ENCODE measurements around the gene RGS14.
"Not testable (repeated sequence)": the region's sequence is repeated elsewhere in the genome, so short reads cannot be mapped to it uniquely, and the experiment has no call there.

RGS14 gene

GRCh38 chr5:177336603-177337494 is 20.9 kb upstream of the RGS14 start:
- no peaks in the 10 kb centered on the region for H4K20me1 ChIP-seq (ENCODE audit: low read depth, low read length)

GRCh38 chr5:177338251-177339106 is 19.2 kb upstream of the RGS14 start:
- no peak overlapping the region for H3K4me2 ChIP-seq (ENCODE audit: low read depth, low read length, poor library complexity, severe bottlenecking)

More at GRCh38 chr5:177336603-177337494, 20.9 kb upstream of the RGS14 start:
- no peak overlapping the region for H3K9ac ChIP-seq (ENCODE audit: low read length)
- H3F3A ChIP-seq (ENCODE audit: insufficient read depth) = no peaks in the 10 kb centered on the region
- no peak overlapping the region for H3K4me2 ChIP-seq (ENCODE audit: low read depth, low read length, poor library complexity, severe bottlenecking)
- no peak overlapping the region for H3K4me3 ChIP-seq (ENCODE audit: insufficient read depth, low read length, poor library complexity, severe bottlenecking)
- H3K9me2 ChIP-seq (replicated peaks; ENCODE audit: insufficient read depth, low read length) = no peaks in the 10 kb centered on the region
- no peak for TF ChIP-seq EZH2phosphoT487 (conservative IDR thresholded peaks at IDR 0.05; ENCODE audit: low read length)
- no peak for TF ChIP-seq CTCF (IDR thresholded peaks at IDR 0.05; ENCODE audit: insufficient read depth, low read length, poor library complexity, severe bottlenecking)
- H3K27ac ChIP-seq (ENCODE audit: low read depth, low read length) = no peak overlapping the region
- peaks cover 25% of the 10 kb centered on the region for H3K79me2 ChIP-seq (ENCODE audit: insufficient read depth, low read length)
- H3K36me3 ChIP-seq (ENCODE audit: low read length) = peaks cover 13% of the 10 kb centered on the region; the same call in 1 of the 2 replicates
- no peaks in the 10 kb centered on the region for H3K27me3 ChIP-seq (ENCODE audit: low read length)
- H3K9me3 ChIP-seq (ENCODE audit: insufficient read depth, low read length) = no peaks in the 10 kb centered on the region
- H2AFZ ChIP-seq (ENCODE audit: low read depth, low read length, severe bottlenecking) = no peak overlapping the region

GRCh38 chr5:177339107-177339638 is 18.6 kb upstream of the RGS14 start:
- no peaks in the 10 kb centered on the region for H3K27me3 ChIP-seq (ENCODE audit: low read length)
- H3K79me2 ChIP-seq (ENCODE audit: insufficient read depth, low read length) = peaks cover 44% of the 10 kb centered on the region
- H3K9me3 ChIP-seq (ENCODE audit: insufficient read depth, low read length) = no peaks in the 10 kb centered on the region
- peaks cover 9% of the 10 kb centered on the region; the same call in 1 of the 2 replicates for H3K36me3 ChIP-seq (ENCODE audit: low read length)
- no peak overlapping the region for H3K4me2 ChIP-seq (ENCODE audit: low read depth, low read length, poor library complexity, severe bottlenecking)
- no peak overlapping the region for H3K9ac ChIP-seq (ENCODE audit: low read length)
- no peak for TF ChIP-seq EZH2phosphoT487 (conservative IDR thresholded peaks at IDR 0.05; ENCODE audit: low read length)
- TF ChIP-seq CTCF (IDR thresholded peaks at IDR 0.05; ENCODE audit: insufficient read depth, low read length, poor library complexity, severe bottlenecking) = no peak
- no peaks in the 10 kb centered on the region for H3F3A ChIP-seq (ENCODE audit: insufficient read depth)
- no peaks in the 10 kb centered on the region for H3K9me2 ChIP-seq (replicated peaks; ENCODE audit: insufficient read depth, low read length)
- no peak overlapping the region for H3K4me3 ChIP-seq (ENCODE audit: insufficient read depth, low read length, poor library complexity, severe bottlenecking)
- H3K27ac ChIP-seq (ENCODE audit: low read depth, low read length) = no peak overlapping the region
- H4K20me1 ChIP-seq (ENCODE audit: low read depth, low read length) = no peaks in the 10 kb centered on the region; the same call in 1 of the 2 replicates
- H2AFZ ChIP-seq (ENCODE audit: low read depth, low read length, severe bottlenecking) = no peak overlapping the region

More at GRCh38 chr5:177338251-177339106, 19.2 kb upstream of the RGS14 start:
- TF ChIP-seq EZH2phosphoT487 (conservative IDR thresholded peaks at IDR 0.05; ENCODE audit: low read length) = no peak
- TF ChIP-seq CTCF (IDR thresholded peaks at IDR 0.05; ENCODE audit: insufficient read depth, low read length, poor library complexity, severe bottlenecking) = no peak
- no peaks in the 10 kb centered on the region; the same call in 1 of the 2 replicates for H4K20me1 ChIP-seq (ENCODE audit: low read depth, low read length)
- H3F3A ChIP-seq (ENCODE audit: insufficient read depth) = no peaks in the 10 kb centered on the region
- no peak overlapping the region for H2AFZ ChIP-seq (ENCODE audit: low read depth, low read length, severe bottlenecking)
- H3K9ac ChIP-seq (ENCODE audit: low read length) = no peak overlapping the region
- no peaks in the 10 kb centered on the region for H3K27me3 ChIP-seq (ENCODE audit: low read length)
- H3K27ac ChIP-seq (ENCODE audit: low read depth, low read length) = no peak overlapping the region
- no peak overlapping the region for H3K4me3 ChIP-seq (ENCODE audit: insufficient read depth, low read length, poor library complexity, severe bottlenecking)
- H3K9me2 ChIP-seq (replicated peaks; ENCODE audit: insufficient read depth, low read length) = no peaks in the 10 kb centered on the region
- H3K36me3 ChIP-seq (ENCODE audit: low read length) = peaks cover 13% of the 10 kb centered on the region; the same call in 1 of the 2 replicates
- no peaks in the 10 kb centered on the region for H3K9me3 ChIP-seq (ENCODE audit: insufficient read depth, low read length)
- H3K79me2 ChIP-seq (ENCODE audit: insufficient read depth, low read length) = peaks cover 38% of the 10 kb centered on the region

GRCh38 chr5:177343000-177343399 is 14.7 kb upstream of the RGS14 start:
- H4K20me1 ChIP-seq (ENCODE audit: low read depth, low read length); H3K27me3 ChIP-seq (ENCODE audit: low read length); H3F3A ChIP-seq (ENCODE audit: insufficient read depth); H3K9me3 ChIP-seq (ENCODE audit: insufficient read depth, low read length); H3K4me2 ChIP-seq (ENCODE audit: low read depth, low read length, poor library complexity, severe bottlenecking); H3K9ac ChIP-seq (ENCODE audit: low read length); H3K4me3 ChIP-seq (ENCODE audit: insufficient read depth, low read length, poor library complexity, severe bottlenecking); H3K27ac ChIP-seq (ENCODE audit: low read depth, low read length); H2AFZ ChIP-seq (ENCODE audit: low read depth, low read length, severe bottlenecking); H3K9me2 ChIP-seq (replicated peaks; ENCODE audit: insufficient read depth, low read length): not testable (repeated sequence)
- peaks cover 14% of the 10 kb centered on the region; the same call in 1 of the 2 replicates for H3K36me3 ChIP-seq (ENCODE audit: low read length)
- peaks cover 77% of the 10 kb centered on the region for H3K79me2 ChIP-seq (ENCODE audit: insufficient read depth, low read length)
